Muscle layer of duodenum (tissue), 2 donors: ENCODE measurements around the gene MCF2L.
"Not testable (repeated sequence)": the region's sequence is repeated elsewhere in the genome, so short reads cannot be mapped to it uniquely, and the experiment has no call there.

Source experiments
- H3K27ac ChIP-seq: one replicate; pipeline ENCODE4 v1.7.0; 2013; ENCODE audit warnings: mild to moderate bottlenecking, low read length
- H3K27me3 ChIP-seq: one replicate; pipeline ENCODE4 v1.7.0; 2013; ENCODE audit warnings: low read depth, mild to moderate bottlenecking, control low read depth, low read length
- H3K36me3 ChIP-seq, 2 donors: one replicate each; pipeline ENCODE4 v1.7.0; 2013; ENCODE audit warnings: low read length in 2 of 2, control low read depth in 1 of 2, mild to moderate bottlenecking in 1 of 2; ENCODE audit not compliant: insufficient read depth in 2 of 2, control insufficient read depth in 1 of 2
- H3K4me1 ChIP-seq, 2 donors: one replicate each; pipeline ENCODE4 v1.7.0; 2013; ENCODE audit warnings: low read length in 2 of 2, mild to moderate bottlenecking in 2 of 2, control low read depth in 1 of 2, moderate library complexity in 1 of 2; ENCODE audit not compliant: insufficient read depth in 2 of 2, control insufficient read depth in 1 of 2
- H3K4me3 ChIP-seq, 2 donors: one replicate each; pipeline ENCODE4 v1.7.0; 2013; ENCODE audit warnings: low read length in 2 of 2, low read depth in 1 of 2, mild to moderate bottlenecking in 1 of 2
- H3K9me3 ChIP-seq, 2 donors: one replicate each; pipeline ENCODE4 v1.7.0; 2013; ENCODE audit warnings: low read length in 2 of 2, control low read depth in 1 of 2, mild to moderate bottlenecking in 1 of 2; ENCODE audit not compliant: control insufficient read depth in 1 of 2
- donor health status: healthy.

Gene MCF2L

DNA sequence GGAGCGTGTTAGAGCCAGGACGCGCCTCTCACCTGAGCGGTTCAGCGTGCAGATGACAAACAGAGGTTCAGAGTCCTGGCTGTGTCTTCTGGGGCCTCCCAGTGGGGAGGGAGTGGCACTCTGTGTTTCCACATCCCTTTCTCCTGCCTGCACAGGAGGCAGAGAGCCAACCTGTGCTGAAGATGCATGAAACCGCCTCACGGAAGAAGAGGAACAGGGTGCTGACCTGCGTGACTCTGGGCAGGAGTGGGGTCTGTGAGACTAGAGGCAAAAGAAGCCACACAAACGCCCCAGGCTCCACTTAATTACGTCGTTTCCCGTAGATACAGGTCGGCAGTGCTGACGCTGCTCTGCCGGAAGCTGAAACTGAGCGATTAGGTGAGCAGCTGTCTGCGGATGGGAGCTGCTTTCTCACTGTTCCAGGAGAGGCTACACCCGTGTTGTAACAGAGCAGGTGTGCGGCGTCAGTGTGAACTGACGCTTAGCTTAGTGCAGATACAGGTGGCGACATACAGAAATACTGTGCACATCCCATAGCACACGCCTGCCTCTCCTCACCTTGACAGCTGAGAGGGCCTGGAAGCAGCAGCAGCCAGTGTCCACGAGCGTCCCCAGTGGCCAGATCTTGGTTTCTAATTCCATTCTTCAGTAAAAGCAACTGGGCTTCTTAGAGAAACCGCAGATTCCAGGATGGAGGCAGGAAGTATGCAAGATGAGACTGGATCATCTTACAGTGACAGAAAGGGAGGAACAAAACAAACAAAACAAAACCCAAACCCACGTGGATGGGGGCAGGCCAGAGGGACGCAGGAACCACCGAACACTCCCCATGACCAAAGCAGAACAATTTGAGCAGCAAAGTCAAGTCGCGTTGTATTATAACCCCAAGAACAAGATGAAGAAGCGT, 37.7 kb upstream of the MCF2L start:
- no peak overlapping the region for H3K27ac ChIP-seq
- H3K36me3 ChIP-seq, result no peaks in the 10 kb centered on the region
- H3K9me3 ChIP-seq, result peaks cover 0 to 6% of the 10 kb centered on the region in 2 donors
- H3K4me1 ChIP-seq, result peaks cover 9 to 13% of the 10 kb centered on the region in 2 donors
- H3K4me3 ChIP-seq, result no peak overlapping the region
- no peaks in the 10 kb centered on the region for H3K27me3 ChIP-seq

DNA sequence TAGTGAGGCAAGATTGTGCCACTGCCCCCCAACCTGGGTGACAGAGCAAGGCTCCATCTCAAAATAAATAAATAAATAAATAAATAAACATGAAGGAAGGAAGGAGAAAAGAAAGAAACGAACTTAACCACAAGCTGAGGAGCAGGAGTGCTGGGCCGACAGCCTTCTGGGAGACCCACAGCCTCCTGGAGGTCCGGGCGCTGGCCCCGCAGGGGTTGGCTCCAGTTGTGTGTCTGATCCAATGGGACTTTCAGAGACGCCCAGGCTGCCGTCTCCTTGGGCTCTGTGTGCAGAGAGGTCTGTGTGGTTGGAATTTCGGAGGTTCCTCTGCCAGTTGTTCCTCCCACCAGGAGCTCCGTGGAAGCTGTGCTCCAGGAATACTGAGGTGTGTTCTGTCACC, 36.0 kb upstream of the MCF2L start:
- Histone ChIP-seq H3K36me3 (no peaks in the 10 kb centered on the region), H3K4me3 (no peak overlapping the region), H3K4me1 (peaks cover 9 to 13% of the 10 kb centered on the region in 2 donors), H3K27ac (no peak overlapping the region), H3K9me3 (no peaks in the 10 kb centered on the region), H3K27me3 (no peaks in the 10 kb centered on the region)

DNA sequence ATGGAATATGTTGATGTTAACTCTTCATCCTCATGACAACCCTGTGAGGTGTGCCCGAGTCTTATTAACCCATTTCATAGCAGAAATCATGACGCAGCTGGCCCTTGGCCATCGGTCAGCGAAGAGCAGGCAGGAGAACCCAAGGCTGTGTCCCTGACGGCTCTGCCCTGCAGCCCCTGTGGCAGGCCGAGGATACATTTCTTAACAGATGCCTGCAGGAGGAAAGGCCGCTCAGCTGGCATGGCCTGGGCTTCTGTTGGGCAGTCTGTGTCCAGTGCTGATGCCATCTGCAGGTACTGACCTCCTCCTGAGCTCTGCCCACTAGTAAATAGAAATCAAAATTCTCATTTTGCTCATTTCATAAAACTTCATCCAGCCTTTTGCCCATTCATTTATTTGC, 35.4 kb upstream of the MCF2L start:
- Histone ChIP-seq H3K4me3 (no peak overlapping the region), H3K27me3 (no peaks in the 10 kb centered on the region), H3K27ac (no peak overlapping the region)

DNA sequence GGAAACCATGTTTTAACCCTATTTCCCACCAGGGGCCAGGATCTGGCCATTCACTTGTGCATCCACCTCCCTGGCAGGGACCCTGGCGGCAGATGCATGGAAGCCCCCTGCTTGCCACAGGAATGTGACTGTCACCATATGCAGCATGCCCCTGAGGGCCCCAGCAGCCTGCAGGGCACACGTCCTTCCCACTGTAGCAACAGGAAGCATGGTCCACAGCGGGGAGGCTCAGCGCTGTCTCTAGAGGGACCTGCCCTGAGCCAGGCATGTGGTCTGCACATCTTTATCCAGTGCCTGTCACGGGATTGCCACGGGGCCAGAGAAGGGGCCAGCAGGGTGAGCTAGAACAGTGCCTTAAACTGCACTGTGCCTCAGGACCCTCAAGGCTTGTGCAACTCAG, 34.9 kb upstream of the MCF2L start:
- Histone ChIP-seq H3K4me1 (peaks cover 6 to 9% of the 10 kb centered on the region in 2 donors), H3K36me3 (no peaks in the 10 kb centered on the region), H3K4me3 (no peak overlapping the region), H3K27me3 (no peaks in the 10 kb centered on the region), H3K27ac (no peak overlapping the region), H3K9me3 (no peaks in the 10 kb centered on the region)

More for the DNA sequence above, 35.4 kb upstream of the MCF2L start:
- no peaks in the 10 kb centered on the region for H3K36me3 ChIP-seq
- H3K4me1 ChIP-seq, result peaks cover 9 to 10% of the 10 kb centered on the region in 2 donors
- H3K9me3 ChIP-seq, result no peaks in the 10 kb centered on the region

DNA sequence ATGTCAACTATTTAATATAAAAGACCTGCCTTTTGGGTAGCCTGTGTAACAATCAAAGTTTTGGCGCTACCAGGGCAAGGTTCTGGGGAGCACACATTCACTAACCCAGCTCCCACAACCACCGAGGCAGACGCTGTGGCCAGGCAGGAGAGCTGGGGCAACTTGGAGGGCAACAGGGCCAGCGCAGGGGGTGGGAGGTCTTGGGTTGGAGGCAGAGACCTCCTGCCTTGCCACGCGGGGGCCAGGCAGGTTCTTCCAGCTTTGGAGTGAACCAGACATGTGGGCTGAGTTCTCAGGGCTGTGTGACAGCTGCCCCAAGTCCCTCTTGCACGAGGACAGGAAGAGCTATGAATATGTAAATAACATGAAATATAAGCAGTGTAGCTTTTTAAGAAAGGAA, 30.3 kb upstream of the MCF2L start:
- Histone ChIP-seq H3K27me3 (no peaks in the 10 kb centered on the region), H3K9me3 (no peaks in the 10 kb centered on the region), H3K27ac (no peak overlapping the region), H3K4me3 (no peak overlapping the region), H3K36me3 (no peaks in the 10 kb centered on the region), H3K4me1 (peaks cover 4 to 5% of the 10 kb centered on the region in 2 donors)

DNA sequence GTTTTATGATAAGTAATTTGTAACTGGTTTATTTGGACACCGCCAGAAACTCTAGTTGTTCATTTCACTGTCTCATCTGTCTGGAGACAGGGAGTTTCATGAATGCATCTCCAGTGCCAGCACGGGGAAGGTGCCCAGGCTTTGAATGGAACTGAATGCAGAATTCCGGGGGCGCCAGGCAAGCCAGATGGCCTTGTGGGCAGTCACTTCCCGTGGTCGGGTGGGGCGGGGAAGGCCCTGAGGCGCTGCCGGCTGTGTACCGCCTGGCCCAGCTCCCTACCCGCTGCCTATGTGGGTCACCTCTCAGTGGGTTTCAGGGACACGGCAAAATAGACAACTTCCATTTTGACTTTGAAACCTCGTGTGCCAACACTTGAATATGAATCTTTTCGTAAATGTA, 28.8 kb upstream of the MCF2L start:
- no peaks in the 10 kb centered on the region for H3K9me3 ChIP-seq

DNA sequence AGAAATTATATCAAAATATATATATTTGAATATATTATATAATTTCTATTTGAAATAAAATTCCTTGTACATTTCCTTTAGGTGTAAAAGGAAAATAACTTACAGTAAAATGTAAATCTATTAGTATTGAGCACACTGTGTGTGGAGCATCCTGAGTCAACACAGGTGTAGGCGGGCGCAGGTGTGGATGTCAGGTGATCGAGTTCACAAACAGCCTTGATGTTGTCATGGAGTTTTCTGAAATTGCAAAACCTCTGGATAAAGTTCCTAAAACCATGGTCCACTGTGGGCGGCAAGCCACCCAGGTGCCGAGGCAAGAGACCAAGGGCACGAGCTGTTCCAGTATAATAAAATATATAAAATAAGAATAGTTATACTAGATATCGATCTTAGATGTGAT, 27.7 kb upstream of the MCF2L start:
- Histone ChIP-seq H3K4me3 (no peak overlapping the region), H3K4me1 (peaks cover 4 to 7% of the 10 kb centered on the region in 2 donors), H3K27ac (no peak overlapping the region), H3K27me3 (no peaks in the 10 kb centered on the region), H3K9me3 (no peaks in the 10 kb centered on the region), H3K36me3 (no peaks in the 10 kb centered on the region)

More for the DNA sequence above, 28.8 kb upstream of the MCF2L start:
- Histone ChIP-seq H3K4me3 (no peak overlapping the region), H3K27me3 (no peaks in the 10 kb centered on the region), H3K4me1 (peaks cover 4 to 7% of the 10 kb centered on the region in 2 donors), H3K27ac (no peak overlapping the region), H3K36me3 (no peaks in the 10 kb centered on the region)

DNA sequence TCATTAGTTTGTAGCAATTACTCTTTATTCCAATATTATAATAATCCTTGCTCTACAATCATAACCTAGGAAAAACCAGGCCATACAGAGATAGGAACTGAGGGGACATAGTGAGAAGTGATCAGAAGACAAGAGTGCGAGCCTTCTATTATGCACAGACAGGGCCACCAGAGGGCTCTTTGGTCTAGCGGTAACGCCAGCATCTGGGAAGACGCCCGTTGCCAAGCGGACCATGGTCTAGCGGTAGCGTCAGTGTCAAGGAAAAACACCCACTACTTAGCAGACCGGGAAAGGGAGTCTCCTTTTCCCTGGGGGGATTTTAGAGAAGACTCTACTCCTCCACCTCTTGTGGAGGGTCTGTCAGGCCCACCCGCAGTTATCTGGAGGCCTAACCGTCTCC, 27.2 kb upstream of the MCF2L start:
- H3K27ac ChIP-seq, H3K36me3 ChIP-seq, H3K27me3 ChIP-seq, H3K9me3 ChIP-seq, H3K4me1 ChIP-seq, H3K4me3 ChIP-seq: not testable (repeated sequence)

DNA sequence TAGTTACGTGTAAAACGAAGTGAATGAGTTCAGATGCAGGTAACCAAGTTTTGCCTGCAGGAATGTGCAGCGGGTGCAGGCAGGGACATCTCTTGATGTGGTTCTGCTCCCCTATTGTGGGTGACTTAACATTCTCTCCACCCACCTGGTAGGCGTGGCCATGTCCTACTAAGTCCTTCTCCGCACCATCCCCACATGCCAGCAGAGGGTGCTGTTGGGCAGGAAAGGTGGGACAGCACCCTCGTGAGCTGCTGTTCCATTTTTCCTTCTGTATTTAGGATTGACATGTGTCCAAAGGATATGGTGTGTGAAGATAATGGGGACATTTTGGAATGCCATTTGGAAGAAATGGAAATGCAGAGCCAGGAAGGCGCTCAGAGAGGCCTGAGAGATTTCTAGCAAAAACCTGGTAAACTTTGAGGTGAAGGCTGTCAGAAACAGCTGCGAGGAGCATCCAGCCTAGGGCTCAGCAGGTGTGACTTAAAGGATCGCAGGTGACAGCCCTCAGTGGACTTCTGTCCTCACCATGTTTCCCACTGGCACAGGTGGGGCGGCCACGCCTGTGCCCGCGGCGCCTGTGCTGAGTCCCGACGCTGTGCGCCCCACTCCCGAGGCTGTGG, 26.2 kb upstream of the MCF2L start:
- H3K27me3 ChIP-seq, result no peaks in the 10 kb centered on the region
- H3K4me3 ChIP-seq, result peak overlapping the region; percentile 59 to 76
- H3K27ac ChIP-seq, result no peak overlapping the region
- H3K36me3 ChIP-seq, result no peaks in the 10 kb centered on the region
- H3K9me3 ChIP-seq, result no peaks in the 10 kb centered on the region
- peaks cover 4 to 7% of the 10 kb centered on the region in 2 donors for H3K4me1 ChIP-seq

DNA sequence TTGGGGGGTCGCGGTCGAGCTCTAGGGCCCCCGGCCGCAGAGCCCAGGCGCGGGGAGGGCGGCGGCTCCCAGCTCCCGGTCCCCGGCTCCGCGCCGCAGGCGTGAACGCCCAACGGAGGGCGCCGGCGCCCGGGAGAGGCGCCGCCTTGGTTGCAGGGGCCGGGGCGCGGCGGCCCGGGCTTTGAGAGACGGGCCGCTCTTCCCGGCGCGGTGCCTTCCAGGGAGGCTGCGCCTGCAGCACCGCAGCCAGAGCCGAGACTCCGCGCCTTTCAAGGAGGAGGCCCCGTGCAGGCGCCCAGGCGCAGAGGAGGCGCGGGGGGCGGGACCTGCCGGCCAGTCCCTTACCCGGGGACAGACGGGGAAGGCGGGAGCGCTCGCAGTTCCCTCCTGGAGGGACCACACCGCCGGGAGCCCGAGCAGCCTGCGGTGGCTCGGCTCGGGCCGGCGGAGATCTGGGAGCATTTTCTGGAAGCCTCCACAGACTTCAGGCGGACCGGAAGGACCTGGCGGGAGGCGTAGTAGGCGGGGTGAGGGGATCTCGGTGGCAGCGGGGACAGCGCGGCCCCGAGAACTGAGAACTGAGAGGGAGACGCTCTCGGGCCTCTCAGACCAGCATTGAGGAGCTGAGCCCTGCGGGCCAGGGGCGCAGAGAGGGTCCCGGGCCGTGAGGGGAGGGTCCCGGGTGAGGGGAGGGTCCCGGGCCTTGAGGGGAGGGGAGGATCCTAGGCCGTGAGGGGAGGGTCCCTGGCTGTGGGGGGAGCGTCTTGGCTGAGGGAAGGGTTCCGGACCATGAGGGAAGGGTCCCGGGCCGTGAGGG, 25.5 kb upstream of the MCF2L start:
- H3K4me3 ChIP-seq, result peak overlapping the region; percentile 59 to 76
- H3K27me3 ChIP-seq, result no peaks in the 10 kb centered on the region
- H3K9me3 ChIP-seq, result no peaks in the 10 kb centered on the region
- peaks cover 4 to 7% of the 10 kb centered on the region in 2 donors for H3K4me1 ChIP-seq
- no peak overlapping the region for H3K27ac ChIP-seq
- no peaks in the 10 kb centered on the region for H3K36me3 ChIP-seq

DNA sequence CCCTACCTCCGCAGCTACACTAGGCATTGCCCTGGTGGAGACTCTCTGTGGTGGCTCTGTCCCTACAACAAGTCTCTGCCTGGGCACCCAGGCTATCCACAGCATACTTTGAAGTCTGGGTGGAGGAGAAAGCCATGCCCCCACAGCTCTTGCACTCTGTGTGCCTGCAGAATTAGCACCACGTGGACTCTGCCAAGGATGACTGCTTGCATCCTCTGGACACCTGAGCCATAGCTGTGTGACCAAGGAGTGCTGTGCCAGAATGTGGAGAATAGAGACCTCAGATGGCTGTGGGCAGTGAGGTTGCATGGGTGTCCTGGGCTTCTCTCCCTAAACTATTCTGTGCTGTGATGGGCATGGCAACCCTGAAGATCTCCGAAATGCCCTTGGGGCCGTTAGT, 21.2 kb upstream of the MCF2L start:
- Histone ChIP-seq H3K27ac (no peak overlapping the region), H3K27me3 (no peaks in the 10 kb centered on the region), H3K4me1 (peaks cover 3 to 7% of the 10 kb centered on the region in 2 donors), H3K36me3 (no peaks in the 10 kb centered on the region), H3K9me3 (no peaks in the 10 kb centered on the region), H3K4me3 (no peak overlapping the region)
